ENCODE measurements around the gene PFKFB1.

Gene PFKFB1

DNA sequence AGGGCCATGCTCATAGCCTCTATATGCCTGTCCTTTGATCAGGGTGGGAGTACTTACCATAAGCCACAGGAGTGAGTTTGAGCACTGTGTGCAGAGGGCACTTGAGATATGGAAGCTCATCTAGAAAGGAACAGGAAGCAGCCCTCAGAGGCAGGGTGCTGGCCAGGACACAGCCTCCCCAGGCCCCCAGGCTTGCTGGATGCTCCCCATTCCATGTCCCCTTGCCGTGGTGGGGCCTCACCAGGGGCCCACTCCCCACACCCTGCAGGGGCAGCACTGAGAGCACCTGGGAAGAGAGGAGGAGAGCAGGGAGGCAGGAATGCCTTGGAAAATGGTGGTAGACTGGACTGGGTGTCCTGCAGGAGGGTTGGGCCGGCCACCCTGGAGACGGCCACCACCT lies 59.1 kb downstream of the PFKFB1 start:
- no peaks in the 10 kb centered on the region for H3K9me3 ChIP-seq (ENCODE audit: insufficient read depth, low read length)
- DNase-seq (ENCODE audit: low read depth, low spot score), result no peak
- H3K4me3 ChIP-seq (ENCODE audit: insufficient read length, low read depth), result no peak overlapping the region
- H3K9ac ChIP-seq (ENCODE audit: insufficient read length, low read depth), result no peak overlapping the region
- no peak for TF ChIP-seq ZNF274 (IDR thresholded peaks at IDR 0.05; ENCODE audit: low read depth, low read length)
- no peak for TF ChIP-seq YY1 (IDR thresholded peaks at IDR 0.05; ENCODE audit: insufficient read depth, insufficient read length)
- no peak for TF ChIP-seq SUZ12 (IDR thresholded peaks at IDR 0.05; ENCODE audit: extremely low read depth, insufficient read depth, insufficient read length)
- no peaks in the 10 kb centered on the region for H3K27me3 ChIP-seq (ENCODE audit: insufficient read depth, insufficient read length)
- H3K36me3 ChIP-seq (ENCODE audit: insufficient read depth, insufficient read length, low read length), result peaks cover 33% of the 10 kb centered on the region
- no peaks in the 10 kb centered on the region for H3K4me1 ChIP-seq (ENCODE audit: insufficient read depth, insufficient read length)

DNA sequence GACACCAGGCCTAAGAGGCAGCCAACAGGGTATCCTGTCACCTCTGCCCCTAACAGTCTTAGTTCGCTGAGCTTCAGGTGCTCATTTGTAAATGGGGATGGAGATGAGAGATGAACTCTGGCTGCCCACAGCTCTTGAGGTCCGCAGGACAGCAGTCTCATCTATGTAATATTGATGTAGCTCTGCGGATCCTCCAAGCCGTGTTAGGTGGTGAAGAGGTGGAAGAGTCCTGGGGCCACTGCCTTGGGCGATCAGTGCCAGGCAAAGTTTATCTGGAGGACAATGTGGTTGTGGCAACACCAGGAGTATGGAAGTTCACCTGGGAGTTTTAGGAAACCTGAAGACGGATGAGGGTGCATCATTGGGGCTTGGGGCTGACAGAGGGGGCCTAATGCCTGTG lies 59.9 kb downstream of the PFKFB1 start:
- Histone ChIP-seq H3K9ac (ENCODE audit: insufficient read length, low read depth) (no peak overlapping the region), H3K27me3 (ENCODE audit: insufficient read depth, insufficient read length) (no peaks in the 10 kb centered on the region), H3K4me1 (ENCODE audit: insufficient read depth, insufficient read length) (no peaks in the 10 kb centered on the region), H3K4me3 (ENCODE audit: insufficient read length, low read depth) (no peak overlapping the region), H3K36me3 (ENCODE audit: insufficient read depth, insufficient read length, low read length) (peaks cover 42% of the 10 kb centered on the region), H3K9me3 (ENCODE audit: insufficient read depth, low read length) (no peaks in the 10 kb centered on the region)
- TF ChIP-seq SUZ12 (IDR thresholded peaks at IDR 0.05; ENCODE audit: extremely low read depth, insufficient read depth, insufficient read length), result no peak
- TF ChIP-seq YY1 (IDR thresholded peaks at IDR 0.05; ENCODE audit: insufficient read depth, insufficient read length), result no peak
- no peak for TF ChIP-seq ZNF274 (IDR thresholded peaks at IDR 0.05; ENCODE audit: low read depth, low read length)
- no peak for DNase-seq (ENCODE audit: low read depth, low spot score)

- no peaks in the 10 kb centered on the region for H3K27me3 ChIP-seq (ENCODE audit: insufficient read depth, insufficient read length)
- no peak for TF ChIP-seq ZNF274 (IDR thresholded peaks at IDR 0.05; ENCODE audit: low read depth, low read length)
- TF ChIP-seq SUZ12 (IDR thresholded peaks at IDR 0.05; ENCODE audit: extremely low read depth, insufficient read depth, insufficient read length), result no peak
- no peak overlapping the region for H3K4me3 ChIP-seq (ENCODE audit: insufficient read length, low read depth)
- H3K9ac ChIP-seq (ENCODE audit: insufficient read length, low read depth), result no peak overlapping the region
- peaks cover 49% of the 10 kb centered on the region for H3K36me3 ChIP-seq (ENCODE audit: insufficient read depth, insufficient read length, low read length)
- H3K9me3 ChIP-seq (ENCODE audit: insufficient read depth, low read length), result no peaks in the 10 kb centered on the region
- no peak for DNase-seq (ENCODE audit: low read depth, low spot score)
- H3K4me1 ChIP-seq (ENCODE audit: insufficient read depth, insufficient read length), result no peaks in the 10 kb centered on the region
These were observed 60.7 kb downstream of the PFKFB1 start for GRCh38 chrX:54933150-54933826.

DNA sequence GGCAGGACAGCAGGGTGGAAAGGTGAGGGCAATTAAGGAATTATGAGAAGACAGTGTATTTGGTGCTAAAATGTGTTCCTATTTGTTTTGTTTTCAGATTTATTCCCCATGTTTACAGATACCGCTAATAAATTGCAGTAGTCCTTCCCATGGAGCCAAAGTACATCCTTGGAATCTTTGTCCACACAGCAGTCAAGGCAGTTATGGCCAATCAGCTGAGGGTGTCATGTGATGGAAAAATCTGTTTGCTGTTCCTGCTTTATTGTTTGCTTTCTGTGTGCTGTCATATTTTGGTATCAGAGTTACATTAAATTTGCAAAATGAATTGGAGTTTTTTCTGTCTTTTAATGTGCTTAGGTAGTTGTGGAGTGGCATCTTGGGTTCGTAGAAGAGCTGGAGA lies 62.9 kb downstream of the PFKFB1 start:
- no peaks in the 10 kb centered on the region for H3K4me1 ChIP-seq (ENCODE audit: insufficient read depth, insufficient read length)
- H3K9me3 ChIP-seq (ENCODE audit: insufficient read depth, low read length), result no peaks in the 10 kb centered on the region
- H3K4me3 ChIP-seq (ENCODE audit: insufficient read length, low read depth), result no peak overlapping the region
- H3K9ac ChIP-seq (ENCODE audit: insufficient read length, low read depth), result no peak overlapping the region
- TF ChIP-seq SUZ12 (IDR thresholded peaks at IDR 0.05; ENCODE audit: extremely low read depth, insufficient read depth, insufficient read length) (no peak), YY1 (IDR thresholded peaks at IDR 0.05; ENCODE audit: insufficient read depth, insufficient read length) (no peak), ZNF274 (IDR thresholded peaks at IDR 0.05; ENCODE audit: low read depth, low read length) (no peak)
- no peaks in the 10 kb centered on the region for H3K27me3 ChIP-seq (ENCODE audit: insufficient read depth, insufficient read length)
- DNase-seq (ENCODE audit: low read depth, low spot score), result no peak
- H3K36me3 ChIP-seq (ENCODE audit: insufficient read depth, insufficient read length, low read length), result peaks cover 70% of the 10 kb centered on the region

DNA sequence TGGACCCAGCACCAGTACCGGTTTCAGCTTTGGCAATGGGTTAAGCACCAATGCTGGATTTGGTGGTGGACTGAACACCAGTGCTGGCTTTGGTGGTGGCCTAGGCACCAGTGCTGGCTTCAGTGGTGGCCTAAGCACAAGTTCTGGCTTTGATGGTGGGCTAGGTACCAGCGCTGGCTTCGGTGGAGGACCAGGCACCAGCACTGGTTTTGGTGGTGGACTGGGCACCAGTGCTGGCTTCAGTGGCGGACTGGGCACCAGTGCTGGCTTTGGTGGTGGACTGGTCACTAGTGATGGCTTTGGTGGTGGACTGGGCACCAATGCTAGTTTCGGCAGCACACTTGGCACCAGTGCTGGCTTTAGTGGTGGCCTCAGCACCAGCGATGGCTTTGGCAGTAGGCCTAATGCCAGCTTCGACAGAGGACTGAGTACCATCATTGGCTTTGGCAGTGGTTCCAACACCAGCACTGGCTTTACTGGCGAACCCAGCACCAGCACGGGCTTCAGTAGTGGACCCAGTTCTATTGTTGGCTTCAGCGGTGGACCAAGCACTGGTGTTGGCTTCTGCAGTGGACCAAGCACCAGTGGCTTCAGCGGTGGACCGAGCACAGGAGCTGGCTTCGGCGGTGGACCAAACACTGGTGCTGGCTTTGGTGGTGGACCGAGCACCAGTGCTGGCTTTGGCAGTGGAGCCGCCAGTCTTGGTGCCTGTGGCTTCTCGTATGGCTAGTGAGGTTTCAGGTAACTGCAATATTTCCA lies 63.5 kb downstream of the PFKFB1 start:
- Histone ChIP-seq H3K27me3 (ENCODE audit: insufficient read depth, insufficient read length) (no peaks in the 10 kb centered on the region), H3K36me3 (ENCODE audit: insufficient read depth, insufficient read length, low read length) (peaks cover 77% of the 10 kb centered on the region), H3K9me3 (ENCODE audit: insufficient read depth, low read length) (no peaks in the 10 kb centered on the region), H3K4me3 (ENCODE audit: insufficient read length, low read depth) (no peak overlapping the region), H3K4me1 (ENCODE audit: insufficient read depth, insufficient read length) (no peaks in the 10 kb centered on the region), H3K9ac (ENCODE audit: insufficient read length, low read depth) (no peak overlapping the region)
- no peak for TF ChIP-seq YY1 (IDR thresholded peaks at IDR 0.05; ENCODE audit: insufficient read depth, insufficient read length)
- DNase-seq (ENCODE audit: low read depth, low spot score), result no peak

- Histone ChIP-seq H3K4me3 (ENCODE audit: insufficient read length, low read depth) (no peak overlapping the region), H3K9me3 (ENCODE audit: insufficient read depth, low read length) (no peaks in the 10 kb centered on the region), H3K27me3 (ENCODE audit: insufficient read depth, insufficient read length) (no peaks in the 10 kb centered on the region), H3K36me3 (ENCODE audit: insufficient read depth, insufficient read length, low read length) (peaks cover 92% of the 10 kb centered on the region), H3K4me1 (ENCODE audit: insufficient read depth, insufficient read length) (no peaks in the 10 kb centered on the region), H3K9ac (ENCODE audit: insufficient read length, low read depth) (no peak overlapping the region)
- no peak for DNase-seq (ENCODE audit: low read depth, low spot score)
- TF ChIP-seq YY1 (IDR thresholded peaks at IDR 0.05; ENCODE audit: insufficient read depth, insufficient read length), result no peak
- TF ChIP-seq SUZ12 (IDR thresholded peaks at IDR 0.05; ENCODE audit: extremely low read depth, insufficient read depth, insufficient read length), result no peak
- TF ChIP-seq ZNF274 (IDR thresholded peaks at IDR 0.05; ENCODE audit: low read depth, low read length), result no peak
These were observed 65.1 kb downstream of the PFKFB1 start for GRCh38 chrX:54928876-54929275.

GRCh38 chrX:54926978-54927377 lies 67.0 kb downstream of the PFKFB1 start:
- Histone ChIP-seq H3K9me3 (ENCODE audit: insufficient read depth, low read length) (no peaks in the 10 kb centered on the region), H3K36me3 (ENCODE audit: insufficient read depth, insufficient read length, low read length) (peaks cover 99% of the 10 kb centered on the region), H3K4me3 (ENCODE audit: insufficient read length, low read depth) (no peak overlapping the region), H3K9ac (ENCODE audit: insufficient read length, low read depth) (no peak overlapping the region), H3K27me3 (ENCODE audit: insufficient read depth, insufficient read length) (no peaks in the 10 kb centered on the region), H3K4me1 (ENCODE audit: insufficient read depth, insufficient read length) (no peaks in the 10 kb centered on the region)
- no peak for DNase-seq (ENCODE audit: low read depth, low spot score)
- TF ChIP-seq ZNF274 (IDR thresholded peaks at IDR 0.05; ENCODE audit: low read depth, low read length) (no peak), YY1 (IDR thresholded peaks at IDR 0.05; ENCODE audit: insufficient read depth, insufficient read length) (no peak), SUZ12 (IDR thresholded peaks at IDR 0.05; ENCODE audit: extremely low read depth, insufficient read depth, insufficient read length) (no peak)

Data from NT2/D1 (cell line).